HG02642 (cell line): Measurements from ENCODE around the gene CCDC149.

Experiments
- ATAC-seq: cut with Tn5 transposase; IDR thresholded peaks from one replicate; pipeline ENCODE4 v1.9.1; 2021; ENCODE audit warnings: mild to moderate bottlenecking; ENCODE audit not compliant: unreplicated experiment, poor library complexity

CCDC149 gene

DNA sequence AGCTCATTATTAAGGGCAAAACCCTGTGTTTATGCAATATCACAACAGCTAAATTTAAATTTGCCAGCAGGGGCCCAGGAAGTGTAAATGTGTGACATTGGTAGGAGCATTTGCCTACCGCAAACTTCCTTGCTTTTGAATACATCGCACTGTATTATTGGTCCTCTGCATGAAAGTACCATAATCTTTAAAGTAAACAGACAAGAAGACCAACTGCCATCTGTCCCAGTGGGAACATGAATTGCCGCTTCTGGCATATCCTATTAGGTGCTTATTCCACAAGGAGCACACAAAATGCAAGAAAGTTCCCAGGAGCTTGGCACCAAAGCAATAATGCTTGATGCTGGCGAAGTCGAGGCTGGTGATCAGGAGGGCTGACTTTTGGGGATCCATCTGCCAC lies 66.1 kb downstream of the CCDC149 start:
- ATAC-seq, result no peak

DNA sequence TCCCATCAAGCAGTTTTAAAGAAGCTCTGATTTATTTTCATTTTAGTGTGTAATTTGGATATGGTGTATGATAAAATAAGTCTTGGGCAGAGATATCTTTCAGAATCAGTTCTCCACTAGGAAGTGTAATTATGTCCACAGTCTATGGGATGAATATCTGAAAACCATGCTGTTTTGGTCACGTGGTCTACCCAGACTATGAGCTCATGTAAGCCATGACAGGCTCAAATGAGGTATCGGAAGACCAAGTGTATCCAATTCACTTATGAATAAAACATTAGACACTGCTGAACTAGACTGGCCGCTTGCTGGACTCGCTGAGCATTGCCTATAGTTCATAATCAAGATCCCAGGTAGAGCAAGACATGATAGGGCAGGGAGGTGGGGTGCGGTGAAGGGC lies 66.9 kb downstream of the CCDC149 start:
- no peak for ATAC-seq

DNA sequence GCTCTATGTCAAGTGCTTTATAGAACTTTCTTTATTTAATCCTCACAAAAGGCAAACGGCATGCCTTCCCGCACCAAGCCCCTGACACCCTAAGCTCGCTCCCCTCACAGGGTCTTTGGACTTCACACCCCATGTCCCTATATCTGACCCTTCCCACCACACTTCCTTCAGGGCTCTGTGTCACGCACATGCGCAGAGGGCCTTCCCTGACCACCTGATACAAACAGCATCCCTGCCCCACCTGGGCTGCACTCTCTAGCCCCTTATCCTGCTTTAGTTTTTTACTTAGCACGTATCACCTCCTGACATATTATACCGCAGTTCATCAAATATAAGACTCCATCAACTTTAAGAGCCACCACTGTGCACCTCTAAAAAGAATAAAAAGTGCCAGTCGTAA lies 67.7 kb downstream of the CCDC149 start:
- no peak for ATAC-seq

DNA sequence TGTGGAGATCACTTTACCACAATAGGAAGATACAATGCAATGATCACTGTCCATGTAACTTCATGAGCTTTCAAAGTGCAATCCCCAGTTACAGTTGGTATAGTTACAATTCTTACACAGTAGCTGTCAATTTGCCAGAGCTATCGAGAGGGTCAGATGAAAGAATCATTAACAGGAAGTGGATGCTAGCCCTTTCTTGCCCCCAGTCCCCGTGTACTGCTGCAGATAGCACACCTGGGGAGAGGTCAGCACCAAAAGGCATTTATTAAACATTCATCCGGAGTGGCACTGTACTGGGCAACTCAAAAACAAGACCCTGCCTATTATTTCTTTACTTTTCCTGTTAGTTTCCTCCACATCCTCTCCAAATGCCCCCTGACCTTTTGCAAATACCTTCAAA lies 69.7 kb downstream of the CCDC149 start:
- ATAC-seq, result no peak

DNA sequence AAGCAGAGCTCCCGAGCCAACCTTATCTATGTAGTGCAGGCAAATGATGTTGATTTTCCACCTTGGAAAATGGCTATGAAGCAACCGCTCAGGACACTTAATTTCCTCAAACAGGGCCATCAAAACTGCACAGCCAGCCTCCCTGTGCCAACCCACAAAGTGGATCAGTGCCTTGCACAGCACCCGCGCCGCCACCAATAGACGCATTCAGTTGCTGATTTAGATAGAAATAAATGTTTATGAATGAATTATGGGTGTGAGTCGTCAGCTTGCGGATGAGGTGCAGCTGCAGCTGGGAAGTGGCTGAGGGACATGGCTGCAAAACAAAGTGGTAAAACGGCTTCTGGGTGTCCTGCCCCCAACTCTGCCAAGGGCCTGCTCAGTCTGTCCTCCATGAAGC lies 70.5 kb downstream of the CCDC149 start:
- no peak for ATAC-seq

DNA sequence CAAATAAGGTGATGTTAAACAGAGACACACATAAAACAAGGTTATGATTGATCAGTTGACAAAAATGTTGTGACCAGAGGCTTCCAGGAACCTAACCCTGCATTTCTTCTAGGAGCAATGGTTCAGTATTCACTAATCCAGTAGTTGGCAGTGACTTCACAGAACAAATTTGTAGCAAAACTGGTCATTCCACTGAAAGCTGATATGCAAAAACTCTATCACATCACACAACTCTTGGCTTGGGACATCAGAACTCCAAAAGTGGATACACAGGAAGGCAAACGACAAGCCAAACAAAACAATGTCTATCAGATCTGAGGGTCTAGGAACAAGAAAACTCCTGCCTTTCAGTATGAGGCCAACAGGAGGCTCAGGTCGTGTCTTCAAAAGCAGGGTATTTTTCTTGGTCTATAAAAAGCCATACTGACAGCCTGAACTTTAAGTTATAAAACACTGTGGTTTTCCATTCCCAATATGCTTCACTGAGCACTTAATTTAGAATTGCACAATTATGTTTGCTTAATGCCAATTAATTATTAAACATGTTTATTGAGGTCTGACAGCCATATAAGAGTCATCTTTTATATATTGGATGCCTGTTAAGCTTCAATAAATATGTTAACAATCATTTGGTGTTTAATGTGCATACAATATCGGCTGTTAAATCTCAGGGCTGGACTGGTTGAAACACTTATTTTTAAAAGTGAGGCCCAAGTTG lies 71.9 kb downstream of the CCDC149 start:
- ATAC-seq, result no peak

DNA sequence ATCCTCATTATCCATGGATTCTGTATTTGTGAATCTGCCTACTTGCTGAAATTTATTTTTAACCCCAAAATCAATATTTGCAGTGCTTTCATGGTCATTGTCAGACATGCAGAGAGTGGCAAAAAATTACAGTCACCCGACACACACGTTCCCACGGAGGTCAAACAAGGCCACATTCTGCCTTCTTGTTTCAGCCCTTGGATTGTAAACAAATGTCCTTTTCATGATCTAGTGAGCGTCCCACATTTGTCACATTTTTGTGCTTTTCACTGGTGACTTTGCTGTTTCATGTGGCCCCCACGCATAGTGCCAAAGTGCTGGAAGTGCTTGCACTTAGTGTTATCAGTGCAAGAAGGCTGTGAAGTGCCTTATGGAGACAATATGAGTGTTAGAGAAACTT lies 72.5 kb downstream of the CCDC149 start:
- ATAC-seq, result no peak

DNA sequence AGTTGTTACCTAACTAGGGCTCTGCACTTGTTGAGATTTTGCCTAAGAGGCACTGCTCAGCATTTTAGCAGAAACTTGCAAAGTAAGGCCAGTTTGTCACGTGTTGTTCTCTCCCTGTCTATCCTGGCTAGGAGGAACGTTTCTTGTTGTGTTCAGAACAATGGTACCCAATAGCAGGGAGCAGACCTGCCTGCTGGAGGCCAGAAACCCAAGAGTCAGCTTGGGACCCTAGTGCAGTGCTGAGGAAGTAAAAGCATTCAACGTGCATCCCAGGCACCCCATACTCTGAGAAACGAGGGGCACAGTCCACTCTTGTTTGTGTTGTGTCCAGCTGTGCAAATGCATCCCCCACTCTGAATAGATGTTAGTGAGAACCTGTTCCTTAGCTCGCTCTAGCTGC lies 75.1 kb downstream of the CCDC149 start:
- ATAC-seq, result no peak

DNA sequence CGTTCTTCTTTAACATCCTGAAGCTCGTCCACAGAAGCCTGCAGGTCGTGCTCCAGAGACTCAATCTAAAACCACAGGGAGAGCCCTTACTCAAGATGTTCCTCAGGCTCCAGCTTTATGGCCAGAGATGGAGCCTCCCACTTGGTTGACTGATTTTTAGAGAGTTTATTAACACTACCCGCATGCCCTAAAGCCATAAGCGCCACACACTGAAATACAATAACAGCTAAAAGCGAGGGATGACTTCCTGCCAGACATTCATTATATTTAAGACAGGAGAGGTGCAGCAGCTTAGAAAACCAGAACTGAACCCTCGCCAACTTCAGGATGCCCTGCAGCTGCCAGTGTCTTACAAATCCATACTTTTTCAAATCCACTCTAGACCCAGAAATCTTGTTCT lies 75.5 kb downstream of the CCDC149 start:
- ATAC-seq, result no peak

DNA sequence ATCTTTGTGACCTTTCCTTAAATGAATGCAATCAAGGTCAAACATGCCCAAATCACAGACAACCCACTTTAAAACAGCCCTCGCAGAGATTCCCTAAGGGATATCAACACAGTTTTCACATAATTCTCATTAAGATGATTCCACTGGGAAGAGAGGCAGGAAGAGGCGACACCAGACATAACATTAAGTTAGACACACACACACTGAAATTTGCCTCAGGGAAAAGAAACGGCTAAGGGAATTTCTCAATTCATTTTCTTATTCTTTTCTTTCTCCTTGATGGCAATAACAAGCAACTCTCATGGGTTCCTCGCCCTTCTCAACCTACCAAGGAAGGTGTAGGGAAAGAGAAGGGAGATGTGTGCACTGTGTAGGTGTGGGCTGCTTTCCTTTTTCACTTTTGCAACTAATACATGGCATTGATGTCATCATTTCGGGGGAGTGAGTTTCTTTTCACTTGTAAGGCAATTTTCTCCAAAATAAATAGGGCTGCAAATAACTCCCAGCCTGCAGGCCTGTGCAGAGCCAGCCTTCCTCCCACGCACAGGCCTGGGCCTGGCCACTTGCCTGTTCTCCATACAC lies 76.1 kb downstream of the CCDC149 start:
- ATAC-seq, result no peak

DNA sequence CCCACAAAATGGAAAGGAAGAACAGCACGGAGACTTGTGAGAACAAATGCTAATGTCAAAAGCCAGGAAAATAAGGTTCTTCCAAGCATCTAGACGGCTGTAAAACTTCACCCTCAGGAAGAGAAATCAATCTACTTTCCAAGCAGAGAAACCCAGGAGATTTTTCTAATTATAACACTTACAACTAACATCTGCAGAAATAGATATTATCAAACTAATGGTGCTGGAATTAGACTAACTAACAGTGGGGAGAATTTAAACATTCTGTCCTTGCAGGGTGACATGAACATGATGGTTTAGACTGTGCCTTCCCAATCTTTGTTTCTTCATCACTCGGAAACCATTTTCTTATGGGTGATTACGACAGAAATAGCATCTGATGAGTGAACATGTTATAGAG lies 77.1 kb downstream of the CCDC149 start:
- no peak for ATAC-seq

DNA sequence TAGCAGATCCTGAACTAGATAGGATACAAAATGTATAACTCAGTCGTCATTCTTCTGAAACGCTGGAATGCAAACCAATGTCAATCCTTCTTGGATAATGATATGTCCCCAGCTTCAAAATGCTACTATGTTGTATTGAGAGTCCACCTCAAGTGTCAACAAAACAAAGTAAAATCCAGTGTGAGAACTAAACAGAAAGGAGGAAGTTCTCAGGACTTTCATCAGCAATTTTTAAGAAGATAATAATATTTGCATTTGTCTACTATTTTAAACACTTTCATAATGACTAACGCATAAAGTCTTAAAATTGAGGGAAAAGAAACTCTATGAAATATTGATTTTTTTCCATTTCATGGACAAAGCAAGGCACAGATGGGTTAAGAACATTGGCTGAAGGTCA lies 81.2 kb downstream of the CCDC149 start:
- ATAC-seq, result no peak

DNA sequence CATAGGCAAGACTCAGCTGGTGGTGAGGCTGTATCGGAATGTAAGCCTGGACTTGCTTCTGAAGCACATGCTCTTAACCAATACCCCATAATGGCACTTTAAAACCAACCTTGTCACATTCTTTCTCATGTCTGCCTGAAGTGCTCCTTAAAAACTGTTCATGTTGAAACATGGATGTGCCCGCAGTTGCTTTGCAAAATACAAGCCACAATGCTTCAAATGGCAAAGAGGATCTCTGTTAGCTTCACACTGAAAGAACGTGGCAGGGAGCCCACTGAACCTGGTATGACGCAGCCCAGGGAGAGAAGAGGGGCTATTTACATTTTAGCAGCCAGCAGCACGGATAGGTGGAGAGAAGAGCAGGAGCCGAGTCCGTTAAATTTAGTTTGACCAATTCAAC lies 88.1 kb downstream of the CCDC149 start:
- ATAC-seq, result no peak

DNA sequence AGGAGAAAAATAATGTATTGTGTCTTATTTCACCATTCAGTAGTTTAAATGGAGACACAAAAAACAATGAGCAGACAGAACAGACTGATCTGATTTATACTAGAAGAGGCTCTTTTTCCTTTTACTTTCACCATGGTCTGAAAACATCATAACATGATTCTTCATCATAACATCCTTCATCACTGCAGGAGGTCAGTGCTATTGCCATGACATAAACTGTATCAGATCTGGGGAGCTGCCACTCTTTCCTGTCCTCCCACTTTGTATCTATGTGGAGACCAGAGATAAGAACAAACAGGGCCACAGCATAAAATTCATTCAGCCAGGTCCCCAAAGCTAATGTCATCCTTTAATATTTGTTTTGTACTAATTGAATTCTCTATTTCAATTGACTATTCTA lies 92.3 kb downstream of the CCDC149 start:
- ATAC-seq, result no peak

DNA sequence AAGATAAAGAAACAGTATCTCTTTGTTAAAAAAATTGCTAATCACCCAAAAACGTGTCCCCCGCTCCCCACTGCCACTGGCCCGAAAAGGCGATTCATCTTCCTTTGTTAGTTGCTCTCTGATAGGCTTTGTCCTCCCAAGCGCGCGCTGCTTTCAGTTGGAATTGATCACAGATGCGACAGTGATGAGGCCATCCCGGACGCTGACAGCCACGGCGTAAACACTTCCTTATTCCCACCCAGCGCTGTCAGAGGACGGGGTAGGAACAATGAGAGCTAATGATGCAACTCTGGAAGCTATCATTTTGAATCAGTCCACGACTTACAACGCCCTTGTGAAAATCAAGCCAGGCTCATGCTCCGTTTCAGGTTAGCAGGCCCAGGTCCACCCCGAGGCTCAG lies 96.0 kb downstream of the CCDC149 start:
- no peak for ATAC-seq

DNA sequence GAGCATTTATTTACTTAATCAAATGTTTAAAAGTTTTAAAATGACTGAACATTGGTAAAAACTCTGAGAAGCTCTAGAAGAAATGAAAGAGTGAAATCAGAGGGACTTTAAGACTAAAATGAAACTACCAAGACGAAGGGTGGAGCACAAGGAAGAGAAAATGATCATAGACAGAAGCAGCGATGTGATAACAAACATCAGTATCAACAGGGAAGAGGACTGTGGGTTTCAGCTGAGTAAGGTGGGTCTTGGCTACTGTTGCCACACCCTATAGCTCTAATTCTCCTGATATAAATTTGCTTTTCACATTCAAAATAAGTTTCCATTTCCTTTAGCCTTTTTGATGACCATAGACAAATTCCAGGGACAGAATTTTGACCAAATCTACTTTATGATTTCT lies 99.1 kb downstream of the CCDC149 start:
- no peak for ATAC-seq

DNA sequence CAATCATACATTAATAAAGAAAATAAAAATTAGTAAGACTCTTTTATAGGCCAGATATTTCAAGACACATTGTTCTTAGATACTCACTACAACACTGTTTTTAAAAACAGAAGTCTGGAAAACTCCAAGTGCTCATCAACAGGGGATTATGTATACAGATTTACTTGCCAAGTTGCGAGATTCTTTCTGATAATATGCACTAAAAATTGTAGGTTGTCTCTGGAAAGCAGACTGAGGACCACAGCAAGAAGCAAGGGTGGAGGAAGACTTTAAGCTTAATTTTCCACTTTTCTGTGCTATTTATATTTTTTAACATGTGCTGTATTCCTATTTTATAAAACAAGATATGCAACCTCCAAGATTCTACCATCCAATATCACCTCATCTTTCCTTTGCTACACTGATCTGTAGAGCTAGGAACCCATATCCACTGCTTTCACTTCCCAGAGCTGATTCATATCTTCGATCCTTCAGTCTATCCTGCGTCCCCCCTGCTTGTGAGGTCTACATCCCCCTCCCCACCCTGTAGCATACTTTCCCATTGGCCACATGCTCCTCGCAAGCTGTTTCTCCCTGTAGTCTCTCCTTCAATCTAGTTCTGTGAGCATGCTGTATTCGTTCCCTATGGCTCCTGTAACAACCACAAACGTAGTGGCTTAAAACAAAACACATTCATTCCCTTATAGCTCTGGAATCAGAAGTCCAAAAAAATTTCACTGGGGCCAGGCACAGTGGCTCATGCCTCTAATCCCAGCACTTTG lies 101.8 kb downstream of the CCDC149 start:
- ATAC-seq, result no peak

DNA sequence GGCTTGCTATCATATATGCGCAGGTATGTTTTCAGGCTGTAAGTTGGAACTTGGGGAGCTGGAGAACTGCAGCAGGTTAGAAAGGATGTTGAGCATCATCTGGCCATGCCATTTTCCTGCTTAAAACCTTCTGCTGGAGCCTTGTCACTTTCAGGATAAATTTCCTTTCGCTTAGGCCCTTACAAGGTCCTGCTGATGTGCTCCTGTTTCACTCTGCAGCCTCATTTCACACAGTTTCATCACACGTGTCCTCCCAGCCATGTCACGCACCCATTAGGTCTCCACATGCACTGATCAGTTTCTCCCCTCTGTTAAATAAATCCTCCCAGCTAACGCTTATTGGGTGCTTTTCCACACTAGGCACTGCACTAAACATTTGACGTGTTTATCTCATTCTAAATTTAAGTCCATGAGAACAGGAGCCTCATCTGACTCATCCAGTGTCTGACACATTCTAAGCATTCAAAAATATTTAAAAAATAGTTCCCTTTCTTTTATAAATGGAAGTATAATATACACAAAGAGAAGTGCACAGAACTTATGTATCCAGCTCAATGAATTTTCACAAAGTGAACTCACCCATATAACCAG lies 102.9 kb downstream of the CCDC149 start:
- no peak for ATAC-seq

DNA sequence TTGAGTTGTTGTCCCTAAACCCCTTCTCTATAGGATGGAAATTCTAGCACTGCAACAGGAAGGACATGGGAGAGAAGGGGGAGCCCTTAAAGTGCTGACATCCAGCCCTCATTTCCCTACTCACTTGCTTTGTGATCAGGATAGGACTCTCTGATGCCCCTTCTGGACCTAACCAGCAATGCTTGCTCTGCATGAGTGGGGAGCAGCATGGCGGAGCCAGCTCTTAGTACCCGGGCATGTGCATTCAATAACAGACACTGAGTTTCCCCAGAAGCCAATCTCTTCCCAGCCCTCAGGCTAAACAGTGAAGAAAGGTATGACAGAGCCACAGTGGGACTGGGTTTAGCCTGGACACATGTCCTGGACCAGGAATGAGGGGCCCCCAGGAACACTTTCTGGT lies 103.5 kb downstream of the CCDC149 start:
- no peak for ATAC-seq

DNA sequence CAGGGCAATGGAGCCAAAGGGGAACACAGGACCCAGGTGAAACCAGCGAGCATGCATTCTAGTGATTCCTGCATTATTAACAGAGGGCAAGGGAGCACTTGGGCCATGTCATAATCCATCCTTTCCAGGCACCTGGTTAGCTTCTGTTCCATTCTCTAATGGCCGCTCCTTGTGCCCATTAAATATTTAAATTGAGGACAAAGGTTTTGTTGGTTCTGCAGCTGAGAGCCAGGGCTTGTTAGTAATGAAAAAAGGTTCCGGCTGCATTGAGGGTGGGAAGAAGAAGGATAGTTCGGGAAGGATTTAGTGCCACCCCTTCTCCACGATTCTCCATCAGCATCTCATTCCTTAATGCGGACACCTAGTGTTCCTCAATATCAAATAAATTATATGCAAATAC lies 103.9 kb downstream of the CCDC149 start:
- ATAC-seq, result no peak

DNA sequence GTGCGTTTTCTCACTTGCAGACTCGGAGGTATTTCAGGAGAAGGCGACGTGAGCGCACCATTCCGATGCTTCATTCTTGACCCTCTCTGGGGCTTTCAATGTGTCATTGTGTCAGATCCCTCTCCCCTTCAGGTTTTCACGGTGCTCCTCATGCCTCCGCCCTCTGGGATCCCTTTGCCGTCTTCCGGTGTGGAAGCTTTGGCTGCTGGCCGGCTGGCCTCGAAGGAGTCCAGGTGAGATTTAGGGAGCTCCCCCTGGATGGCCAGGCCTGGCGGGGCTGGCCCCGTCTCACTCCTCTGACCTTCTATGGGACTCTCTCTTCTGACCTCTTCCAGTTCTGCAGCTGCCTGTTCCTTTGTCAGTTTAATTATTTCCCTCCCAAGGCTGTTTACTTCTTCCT lies 104.6 kb downstream of the CCDC149 start:
- no peak for ATAC-seq
